H1 (cell line): ENCODE measurements around the gene ZNF608. TPM values are rescaled to one million over a fixed set of nuclear protein-coding genes. Genes with fewer than 3 reads are reported as not detected.
A peak's percentile ranks its signal among the peaks of the same experiment; 100 is the strongest.

Source experiments
- CTCF ChIA-PET: fragments of 300-600 bp; sonication (Branson Sonifier 250); formaldehyde crosslinking; loops from one replicate; lab custom pipeline; 2021; ENCODE audit not compliant: partially characterized antibody; lab: Charles Lee
- POLR2A ChIA-PET: fragments of 300-600 bp; sonication (Branson Sonifier 250); formaldehyde crosslinking; loops from one replicate; lab custom pipeline; 2021; ENCODE audit warnings: inconsistent platforms; ENCODE audit not compliant: partially characterized antibody; lab: Charles Lee
- DNase-seq, 2 experiments: peaks; one replicate each; pipeline versions ENCODE4 v3.0.0 to v3.0.0-alpha.2; 2010 to 2022; ENCODE audit warnings: low spot score in 2 of 2, low read depth in 1 of 2, mixed read lengths in 1 of 2
- FAIRE-seq: peaks from 2 replicates; lab custom pipeline; 2011; peaks lifted over from hg19 to GRCh38; lab: Jason Lieb, UNC
- H2AFZ ChIP-seq: 2 replicates; pipeline ENCODE4 v1.8.1; 2012; ENCODE audit warnings: low read length, inconsistent platforms
- H2AK5ac ChIP-seq: 2 replicates; pipeline ENCODE4 v1.6.1; 2013; ENCODE audit warnings: low read depth, low read length
- H2BK120ac ChIP-seq: replicated peaks from 2 replicates; pipeline ENCODE3; 2013; ENCODE audit warnings: low read depth, low read length, inconsistent platforms
- H2BK12ac ChIP-seq: 2 replicates; pipeline ENCODE4 v1.6.1; 2013; ENCODE audit warnings: low read depth, low read length
- H2BK15ac ChIP-seq: 2 replicates; pipeline ENCODE4 v1.6.1; 2013; ENCODE audit warnings: low read length
- H2BK20ac ChIP-seq: 2 replicates; pipeline ENCODE4 v1.6.1; 2013; ENCODE audit warnings: low read length
- H2BK5ac ChIP-seq: 2 replicates; pipeline ENCODE4 v1.6.1; 2013; ENCODE audit warnings: low read depth, low read length
- H3K14ac ChIP-seq: 2 replicates; pipeline ENCODE4 v1.6.1; 2013; ENCODE audit warnings: inconsistent platforms; ENCODE audit not compliant: insufficient read length
- H3K18ac ChIP-seq: 2 replicates; pipeline ENCODE4 v1.6.1; 2013; ENCODE audit warnings: low read length; ENCODE audit errors: extremely low read depth
- H3K23ac ChIP-seq: 2 replicates; pipeline ENCODE4 v1.6.1; 2013; ENCODE audit warnings: inconsistent platforms; ENCODE audit not compliant: insufficient read length
- H3K23me2 ChIP-seq: 2 replicates; pipeline ENCODE4 v1.6.1; 2013; ENCODE audit warnings: low read depth, low read length
- H3K27ac ChIP-seq: 2 replicates; pipeline ENCODE4 v1.6.1; 2011; ENCODE audit warnings: low read depth, low read length, inconsistent platforms
- H3K27me3 ChIP-seq, 4 experiments: replicated peaks in 1 of 4; 1 replicate in 1 of 4; 2 replicates in 3 of 4; pipeline versions ENCODE4 v1.6.1 to v1.8.1; 2011 to 2013; ENCODE audit warnings: low read length in 3 of 4, mild to moderate bottlenecking in 3 of 4, inconsistent platforms in 2 of 4, mixed read lengths in 2 of 4, moderate library complexity in 1 of 4; ENCODE audit not compliant: control insufficient read depth in 3 of 4, insufficient read depth in 3 of 4; ENCODE audit errors: extremely low read depth in 1 of 4
- H3K36me3 ChIP-seq, 4 experiments: 2 replicates each; pipeline versions ENCODE4 v1.6.1 to v1.8.1; 2011 to 2013; ENCODE audit warnings: mild to moderate bottlenecking in 4 of 4, low read length in 3 of 4, moderate library complexity in 2 of 4, control low read depth in 1 of 4, inconsistent platforms in 1 of 4; ENCODE audit not compliant: insufficient read depth in 4 of 4, control insufficient read depth in 2 of 4
- H3K4ac ChIP-seq: replicated peaks from 2 replicates; pipeline ENCODE3; 2013; ENCODE audit warnings: low read length, low read depth, mixed read lengths, inconsistent platforms; ENCODE audit not compliant: insufficient read length
- H3K4me1 ChIP-seq, 4 experiments: replicated peaks in 1 of 4; 1 replicate in 1 of 4; 2 replicates in 3 of 4; pipeline versions ENCODE4 v1.6.1 to v1.8.1; 2011 to 2013; ENCODE audit warnings: low read length in 3 of 4, inconsistent platforms in 2 of 4, mixed read lengths in 1 of 4; ENCODE audit not compliant: insufficient read depth in 4 of 4, control insufficient read depth in 3 of 4
- H3K4me2 ChIP-seq, 2 experiments: 2 replicates each; pipeline versions ENCODE4 v1.6.1 to v1.8.1; 2011 to 2013; ENCODE audit warnings: low read depth in 2 of 2, low read length in 2 of 2, control low read depth in 1 of 2, inconsistent platforms in 1 of 2, mild to moderate bottlenecking in 1 of 2; ENCODE audit not compliant: insufficient read depth in 1 of 2
- H3K4me3 ChIP-seq, 4 experiments: fragments of 200-600, 300-600 bp in 1 of 4; sonication (generic), shearing (Covaris generic), sonication (Bioruptor Twin) in 1 of 4; 2 replicates each; pipeline versions ENCODE4 v1.5.1 to v1.8.1; 2011 to 2016; ENCODE audit warnings: low read length in 4 of 4, low read depth in 3 of 4, control low read depth in 2 of 4, inconsistent platforms in 2 of 4, mild to moderate bottlenecking in 2 of 4, mixed read lengths in 1 of 4, moderate library complexity in 1 of 4; ENCODE audit not compliant: insufficient read depth in 2 of 4; ENCODE audit errors: extremely low read depth in 1 of 4
- H3K56ac ChIP-seq: replicated peaks from 2 replicates; pipeline ENCODE3; 2013; ENCODE audit warnings: low read depth, mild to moderate bottlenecking, mixed read lengths, low read length, inconsistent platforms; ENCODE audit not compliant: insufficient read length
- H3K79me1 ChIP-seq: 2 replicates; pipeline ENCODE4 v1.6.1; 2013; ENCODE audit warnings: low read depth, low read length, control low read depth
- H3K79me2 ChIP-seq, 2 experiments: 2 replicates each; pipeline versions ENCODE4 v1.6.1 to v1.8.1; 2012 to 2013; ENCODE audit warnings: low read length in 2 of 2, mild to moderate bottlenecking in 2 of 2, inconsistent platforms in 1 of 2; ENCODE audit not compliant: insufficient read depth in 2 of 2, control insufficient read depth in 1 of 2
- H3K9ac ChIP-seq, 4 experiments: replicated peaks in 1 of 4; 1 replicate in 1 of 4; 2 replicates in 3 of 4; pipeline versions ENCODE4 v1.6.1 to v1.8.1; 2011 to 2013; ENCODE audit warnings: low read depth in 3 of 4, low read length in 3 of 4, control low read depth in 2 of 4, mild to moderate bottlenecking in 2 of 4, moderate library complexity in 2 of 4, inconsistent platforms in 1 of 4; ENCODE audit errors: extremely low read depth in 1 of 4
- H3K9me3 ChIP-seq, 2 experiments: 2 replicates each; pipeline versions ENCODE4 v1.6.1 to v1.8.1; 2012 to 2013; ENCODE audit warnings: mild to moderate bottlenecking in 2 of 2, moderate library complexity in 2 of 2, control low read depth in 1 of 2, inconsistent platforms in 1 of 2, low read depth in 1 of 2, low read length in 1 of 2, mixed read lengths in 1 of 2; ENCODE audit not compliant: insufficient read depth in 2 of 2
- H4K20me1 ChIP-seq, 2 experiments: replicated peaks in 1 of 2; 2 replicates each; pipeline versions ENCODE3 to v1.8.1; 2011 to 2013; ENCODE audit warnings: inconsistent platforms in 2 of 2, low read length in 2 of 2, mild to moderate bottlenecking in 1 of 2; ENCODE audit not compliant: insufficient read depth in 2 of 2, control insufficient read depth in 1 of 2
- H4K5ac ChIP-seq: 2 replicates; pipeline ENCODE4 v1.6.1; 2013; ENCODE audit warnings: low read length, low read depth, mixed read lengths, inconsistent platforms; ENCODE audit not compliant: insufficient read length
- H4K8ac ChIP-seq: 2 replicates; pipeline ENCODE4 v1.8.0; 2013; ENCODE audit warnings: mild to moderate bottlenecking, moderate library complexity, low read length, inconsistent platforms; ENCODE audit not compliant: insufficient read depth; ENCODE audit errors: extremely low read depth
- H4K91ac ChIP-seq: replicated peaks from 2 replicates; pipeline ENCODE3; 2013; ENCODE audit warnings: low read length, mixed read lengths, inconsistent platforms; ENCODE audit not compliant: insufficient read length
- ASH2L ChIP-seq: fragments of 200-600, 300-600 bp; sonication (generic); IDR thresholded peaks from one replicate; pipeline ENCODE4 v1.7.1; 2017; ENCODE audit warnings: low read length
- EGR1 ChIP-seq: IDR thresholded peaks from 2 replicates; pipeline ENCODE4 v1.6.1; 2011; ENCODE audit warnings: low read depth, low read length, borderline replicate concordance
- PHF8 ChIP-seq: fragments of 200-600 bp; sonication (generic); conservative IDR thresholded peaks from 2 replicates; pipeline ENCODE4 v1.7.1; 2012; ENCODE audit warnings: low read depth, mild to moderate bottlenecking, inconsistent platforms, low read length, moderate library complexity
- WGBS, 2 experiments: shearing (Covaris generic) in 1 of 2; methylation state at CpG; one replicate each; pipeline versions ENCODE4 v1.1.6 to v1.1.7; 2013 to 2015; ENCODE audit warnings: low lambda C conversion rate in 2 of 2, mixed read lengths in 2 of 2, inconsistent platforms in 1 of 2, low coverage in 1 of 2, missing lambda C conversion rate in 1 of 2; ENCODE audit not compliant: insufficient replicate concordance in 2 of 2, insufficient coverage in 1 of 2, insufficient read length in 1 of 2; ENCODE audit errors: extremely low coverage in 1 of 2, missing lambda C conversion rate in 1 of 2; 5-methylcytosine and 5-hydroxymethylcytosine counted together
- polyA plus RNA-seq, 7 experiments: library from polyadenylated mRNA; depleted of rRNA in 3 of 7; stranded (reverse) in 5 of 7; unstranded in 2 of 7; fragments of >200 nt in 5 of 7; fragments of 200-250 nt in 2 of 7; gene quantifications; 1 replicate in 5 of 7; 2 replicates in 1 of 7; 4 replicates in 1 of 7; pipeline versions ENCODE4 v1.2.1 to v1.2.3, GENCODE V29; 2011 to 2013; ENCODE audit warnings: missing spikeins in 2 of 7, mixed read lengths in 2 of 7
- total RNA-seq: library from RNA; stranded (reverse); fragmentation: NEBNext Ultra II Directional; extraction: Animal tissue kit (Norgen Biotek cat#: 25700); gene quantifications from 2 replicates; pipeline ENCODE4 v1.2.1, GENCODE V29; 2021

The ZNF608 gene
- total and polyA plus RNA-seq, 2 of the 8 experiments (the other 6 are each of a cell fraction or from before 2014, with no cell fraction given) = 17.2 to 40.8 TPM

DNA sequence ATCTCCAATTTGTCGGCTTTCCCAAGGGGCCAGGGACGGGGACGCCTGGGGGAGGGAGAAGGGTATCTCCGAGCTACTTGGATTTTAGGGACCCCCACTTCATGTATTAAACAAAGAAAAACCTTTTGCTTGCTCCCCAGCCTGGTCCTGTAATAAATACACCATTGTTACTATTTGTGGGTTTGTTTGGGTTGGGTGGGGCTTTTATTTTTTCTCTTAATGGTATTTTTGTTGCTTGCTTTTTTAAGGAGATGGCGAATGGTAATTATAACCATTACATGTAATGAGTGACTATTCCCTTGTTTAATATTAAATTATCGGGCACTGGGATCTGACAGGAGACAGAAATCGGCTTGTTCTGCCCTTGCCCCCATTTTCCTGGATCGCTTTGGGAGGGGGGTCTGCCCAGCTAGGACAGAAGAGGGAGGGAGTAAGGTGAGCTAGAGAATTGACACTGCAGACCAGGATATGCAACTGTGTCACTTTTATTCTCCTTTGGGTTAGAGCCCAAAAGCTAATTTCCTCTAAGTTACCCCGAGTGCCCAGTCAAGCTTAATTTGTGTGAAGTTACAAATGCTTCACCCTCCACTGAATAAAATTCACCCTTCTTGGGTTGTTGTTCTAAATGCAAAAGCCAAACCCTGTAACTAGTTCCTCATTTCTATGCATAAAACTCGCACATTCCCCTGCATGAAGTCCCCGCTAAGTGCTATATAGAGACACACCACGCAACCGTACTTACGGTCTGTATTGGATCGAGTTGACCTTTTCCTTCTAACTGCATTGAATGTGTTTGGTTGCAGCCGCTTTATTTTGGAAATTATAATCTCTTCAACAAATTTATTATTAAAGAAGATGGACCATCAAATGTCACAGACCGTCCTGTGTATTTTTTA, 1.6 kb upstream of the ZNF608 start:
- peak overlapping the region; percentile 43 for H3K27ac ChIP-seq
- CTCF ChIA-PET = interaction anchor here (0.6 to 2.2 kb wide), 4 partner anchors 11 to 248 kb away, joined by 3 to 6 read pairs (median 4); no protein-coding TSS in a partner anchor
- H2BK15ac ChIP-seq = no peak overlapping the region
- peak overlapping the region; percentile 58 for H4K5ac ChIP-seq
- DNase-seq (no peak), FAIRE-seq (no peak)
- no peaks in the 10 kb centered on the region for H3K9me3 ChIP-seq
- peaks cover 3 to 24% (median 12%) of the 10 kb centered on the region in 4 experiments for H3K4me1 ChIP-seq
- no peak overlapping the region for H2AFZ ChIP-seq
- H2AK5ac ChIP-seq = no peak overlapping the region
- 0 out of 2 replicates have a peak overlapping the region, but pooled peaks have one; percentile 83 for H2BK20ac ChIP-seq
- peak overlapping the region; percentile 21 for H2BK120ac ChIP-seq
- no peaks in the 10 kb centered on the region for H4K20me1 ChIP-seq
- peak overlapping the region; percentile 62 to 82 (median 66) for H3K9ac ChIP-seq
- WGBS, 2 experiments = 2% methylated on average over 17 of the region's 17 CpGs; no CpG with 5 or more reads in 1 of the 2 experiments
- H3K4me2 ChIP-seq = peak overlapping the region; percentile 77 to 87
- no peak overlapping the region for H3K4ac ChIP-seq
- H3K23ac ChIP-seq = no peak overlapping the region
- peak overlapping the region; percentile 68 to 94 (median 88) for H3K4me3 ChIP-seq
- peaks cover 15% of the 10 kb centered on the region for H3K23me2 ChIP-seq
- H3K79me2 ChIP-seq = peaks cover 13 to 50% of the 10 kb centered on the region in 2 experiments
- peak overlapping the region; percentile 88 for H3K18ac ChIP-seq
- H3K14ac ChIP-seq = no peak overlapping the region
- TF ChIP-seq EGR1 = no peak
- no peak for TF ChIP-seq ASH2L
- TF ChIP-seq PHF8 = 0 out of 2 replicates have a peak, but pooled peaks have one; percentile 1
- peak overlapping the region; percentile 64; the same call in 1 of the 2 replicates for H2BK12ac ChIP-seq
- POLR2A ChIA-PET = interaction anchor here (0.7 to 5.5 kb wide), 15 partner anchors 10 to 248 kb away, joined by 3 to 74 read pairs (median 3); no protein-coding TSS in a partner anchor
- H2BK5ac ChIP-seq = peak overlapping the region; percentile 71; the same call in 1 of the 2 replicates
- H4K8ac ChIP-seq = no peak overlapping the region
- H3K36me3 ChIP-seq = peaks cover 0 to 11% (median 0%) of the 10 kb centered on the region in 4 experiments; a peak in 1 of 8 replicates
- H3K56ac ChIP-seq = peak overlapping the region; percentile 20
- peak overlapping the region; percentile 50 for H4K91ac ChIP-seq
- H3K79me1 ChIP-seq = peaks cover under 1% of the 10 kb centered on the region
- no peaks in the 10 kb centered on the region for H3K27me3 ChIP-seq
